RWPE1 (cell line): Measurements from ENCODE around the gene C20orf141.
A peak's percentile ranks its signal among the peaks of the same experiment; 100 is the strongest.

Source experiments
- CTCF ChIA-PET: fragments of 350-600 bp; sonication (Branson Sonifier 250); formaldehyde crosslinking; extraction: SDS; loops from one replicate; lab custom pipeline; 2021; lab: Yijun Ruan, JAX
- POLR2A ChIA-PET: fragments of 400-600 bp; formaldehyde crosslinking; extraction: SDS; loops from one replicate; lab custom pipeline; 2020; ENCODE audit warnings: antibody characterized with exemption; ENCODE audit not compliant: low non-redundant PET; lab: Yijun Ruan, JAX
- DNase-seq: peaks from one replicate; pipeline ENCODE4 v3.0.0; 2012; ENCODE audit warnings: low spot score
- H3K27ac ChIP-seq: fragments of 450-650 bp; 2 replicates; pipeline ENCODE4 v1.5.1; 2017
- CTCF ChIP-seq: fragments of 450-650 bp; conservative IDR thresholded peaks from 2 replicates; pipeline ENCODE4 v1.5.1; 2017; ENCODE audit warnings: low read depth, mild to moderate bottlenecking

The C20orf141 gene

GRCh38 chr20:2838170-2838797, 23.5 kb downstream of the C20orf141 start:
- TF ChIP-seq CTCF = no peak
- ChIA-PET POLR2A (no interaction called here), CTCF (no interaction called here)
- DNase-seq = no peak
- no peak overlapping the region for H3K27ac ChIP-seq

GRCh38 chr20:2838847-2839671, 24.3 kb downstream of the C20orf141 start:
- ChIA-PET CTCF (interaction anchor here (1.0 to 2.4 kb wide), 2 partner anchors 13 to 86 kb away, joined by 3 to 11 read pairs; no protein-coding TSS in a partner anchor), POLR2A (interaction anchor here (0.5 kb wide), 1 partner anchor 68 kb away, joined by 3 read pairs; no protein-coding TSS in a partner anchor)
- TF ChIP-seq CTCF = no peak
- DNase-seq = no peak
- H3K27ac ChIP-seq = no peak overlapping the region

GRCh38 chr20:2839732-2840137, 24.9 kb downstream of the C20orf141 start:
- ChIA-PET POLR2A (interaction anchor here (0.5 kb wide), 1 partner anchor 67 kb away, joined by 3 read pairs; no protein-coding TSS in a partner anchor), CTCF (interaction anchor here (0.6 to 2.4 kb wide), 4 partner anchors 8 to 86 kb away, joined by 3 to 11 read pairs (median 4); no protein-coding TSS in a partner anchor)
- H3K27ac ChIP-seq = peak overlapping the region; percentile 82
- no peak for DNase-seq
- TF ChIP-seq CTCF = no peak

GRCh38 chr20:2840138-2840966, 25.6 kb downstream of the C20orf141 start, which contains the start of the genes PCED1A and VPS16:
Gene PCED1A, minus strand, starts transcription at chr20:2840655. Its CDS starts 743 bp downstream, at chr20:2839912.
Gene VPS16, plus strand, starts transcription at chr20:2840745. Its CDS starts 30 bp downstream, at chr20:2840775.
- peak; percentile 94 for DNase-seq
- ChIA-PET CTCF (interaction anchor here (0.6 to 2.4 kb wide), 4 partner anchors 8 to 87 kb away, joined by 3 to 11 read pairs (median 4); no protein-coding TSS in a partner anchor), POLR2A (interaction anchor here (0.5 to 0.6 kb wide), 2 partner anchors 67 to 233 kb away, joined by 3 read pairs; no protein-coding TSS in a partner anchor)
- no peak for TF ChIP-seq CTCF
- peak within 1 kb of the TSS; percentile 82 for H3K27ac ChIP-seq

GRCh38 chr20:2840967-2841531, 26.3 kb downstream of the C20orf141 start:
- POLR2A ChIA-PET = interaction anchor here (0.6 kb wide), 1 partner anchor 234 kb away, joined by 3 read pairs; no protein-coding TSS in a partner anchor
- H3K27ac ChIP-seq = peak overlapping the region; percentile 82

More at GRCh38 chr20:2840967-2841531, 26.3 kb downstream of the C20orf141 start:
- no peak for TF ChIP-seq CTCF
- DNase-seq = peak; percentile 56
- CTCF ChIA-PET = interaction anchor here (1.3 to 2.4 kb wide), 2 partner anchors 11 to 14 kb away, joined by 5 to 11 read pairs; no protein-coding TSS in a partner anchor
